DMS 273 (cell line): ENCODE data around the gene JAKMIP1.
"Not testable (repeated sequence)": the region's sequence is repeated elsewhere in the genome, so short reads cannot be mapped to it uniquely, and the experiment has no call there.

ENCODE experiments used
- DNase-seq: peaks from one replicate; lab custom pipeline; 2025; ENCODE audit not compliant: unreplicated experiment; lab: John Stamatoyannopoulos, UW

Gene JAKMIP1

GRCh38 chr4:6150046-6150735 is 50.2 kb downstream of the JAKMIP1 start:
- DNase-seq: no peak

GRCh38 chr4:6148506-6149205 is 51.7 kb downstream of the JAKMIP1 start:
- DNase-seq: no peak

DNA sequence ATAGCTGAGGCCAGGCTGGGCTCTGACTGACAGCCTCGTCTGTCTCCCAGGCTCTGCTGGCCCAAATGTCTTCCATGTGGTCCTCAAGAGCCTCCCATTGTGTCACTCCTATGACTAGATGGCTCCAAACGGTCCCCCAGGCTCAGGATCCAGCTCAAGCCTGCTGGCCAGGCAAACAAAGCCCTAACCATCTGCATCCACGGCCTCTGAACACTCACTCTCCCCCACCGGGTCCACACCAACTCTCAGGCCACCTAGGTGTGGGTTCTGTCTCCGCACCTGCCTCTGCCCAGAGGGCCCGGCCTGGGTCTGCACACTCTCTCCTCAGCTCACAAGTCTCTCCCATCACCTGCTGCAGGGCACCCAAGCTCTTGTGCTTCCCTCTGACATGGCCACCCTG is 52.9 kb downstream of the JAKMIP1 start:
- no peak for DNase-seq

GRCh38 chr4:6143603-6144181 is 56.7 kb downstream of the JAKMIP1 start:
- DNase-seq: no peak

DNA sequence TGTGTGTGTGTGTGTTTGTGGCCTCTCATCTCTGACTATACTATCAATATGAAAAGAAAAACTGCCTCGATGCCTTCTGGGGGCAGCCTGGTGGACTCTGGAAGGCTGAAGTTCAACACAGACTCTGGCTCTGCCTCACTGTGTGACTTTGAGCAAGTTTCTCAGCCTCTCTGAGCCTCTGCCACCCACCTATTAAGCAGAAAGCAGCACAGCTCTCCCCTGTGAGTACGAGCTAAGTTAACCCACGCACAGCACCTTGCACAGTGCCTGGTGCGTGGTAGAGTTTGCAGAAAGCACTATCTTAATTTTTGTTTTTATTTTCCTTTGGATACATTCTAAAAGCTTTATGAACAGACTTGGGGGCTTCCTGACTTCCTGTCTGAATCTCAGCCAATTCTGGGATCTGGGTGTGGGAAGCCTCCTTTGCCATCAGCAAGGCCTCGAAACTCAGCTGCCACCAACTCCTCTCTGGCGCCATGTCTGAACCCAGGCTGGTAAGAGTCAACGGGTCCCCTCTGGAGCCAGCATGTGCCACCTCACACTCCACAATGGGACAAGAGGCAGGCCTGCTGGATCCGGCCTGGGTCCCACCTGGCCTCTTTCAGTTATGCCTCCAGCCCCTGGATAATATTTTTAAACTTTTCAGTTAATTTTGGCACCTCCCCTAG is 57.3 kb downstream of the JAKMIP1 start:
- no peak for DNase-seq

- DNase-seq: no peak
Measured at GRCh38 chr4:6142511-6142910, 57.8 kb downstream of the JAKMIP1 start.

DNA sequence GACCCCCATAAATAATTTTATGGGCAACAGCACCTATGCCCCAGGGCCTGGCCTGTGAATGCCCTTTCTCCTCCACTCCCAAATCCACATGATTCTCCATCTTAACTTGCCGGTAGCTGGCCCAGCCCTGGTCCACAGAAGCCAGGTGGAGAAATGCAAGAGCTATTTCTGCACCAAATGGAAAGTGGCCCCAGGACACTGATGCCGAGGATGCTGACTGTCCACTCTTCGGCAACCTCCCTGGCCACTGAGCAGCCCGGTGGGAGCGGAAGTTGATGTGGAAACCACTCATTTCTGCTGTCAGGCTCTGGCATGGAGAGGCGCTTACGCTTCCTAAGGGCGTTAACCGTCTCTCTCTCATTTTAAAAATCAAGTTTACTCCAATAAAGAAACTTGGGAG is 58.8 kb downstream of the JAKMIP1 start:
- no peak for DNase-seq

DNA sequence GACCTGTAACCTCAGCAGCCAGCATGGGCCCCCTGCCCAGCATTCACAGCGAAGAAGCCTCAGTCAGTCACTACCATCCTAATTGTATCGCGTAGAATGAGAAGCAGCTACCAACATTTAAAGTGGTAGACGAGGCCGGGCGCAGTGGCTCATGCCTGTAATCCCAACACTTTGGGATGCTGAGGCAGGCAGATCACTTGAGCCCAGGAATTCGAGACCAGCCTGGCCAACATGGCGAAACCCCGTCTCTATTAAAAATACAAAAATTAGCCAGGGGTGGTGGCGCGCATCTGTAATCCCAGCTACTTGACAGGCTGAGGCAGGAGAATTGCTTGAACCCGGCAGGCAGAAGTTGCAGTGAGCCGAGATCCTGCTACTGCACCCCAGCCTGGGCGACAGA is 59.3 kb downstream of the JAKMIP1 start:
- DNase-seq: not testable (repeated sequence)

DNA sequence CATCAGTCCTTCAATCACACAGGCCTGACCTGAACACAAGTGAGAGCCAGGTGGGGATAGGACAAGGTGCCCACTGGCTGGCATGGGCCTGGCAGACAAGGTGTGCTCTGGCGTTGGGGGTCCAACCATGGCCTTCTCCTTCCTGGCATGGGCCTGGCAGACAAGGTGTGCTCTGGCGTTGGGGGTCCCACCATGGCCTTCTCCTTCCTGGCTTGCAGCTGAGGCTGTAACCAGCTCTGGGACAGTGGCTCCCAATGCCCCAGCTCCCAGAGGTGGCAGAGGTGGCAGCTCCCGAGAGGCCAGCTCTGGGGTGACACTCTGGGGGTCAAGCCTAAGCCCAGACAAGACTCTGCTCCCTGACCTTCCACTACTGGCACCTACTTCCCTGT is 62.6 kb downstream of the JAKMIP1 start:
- DNase-seq: no peak

DNA sequence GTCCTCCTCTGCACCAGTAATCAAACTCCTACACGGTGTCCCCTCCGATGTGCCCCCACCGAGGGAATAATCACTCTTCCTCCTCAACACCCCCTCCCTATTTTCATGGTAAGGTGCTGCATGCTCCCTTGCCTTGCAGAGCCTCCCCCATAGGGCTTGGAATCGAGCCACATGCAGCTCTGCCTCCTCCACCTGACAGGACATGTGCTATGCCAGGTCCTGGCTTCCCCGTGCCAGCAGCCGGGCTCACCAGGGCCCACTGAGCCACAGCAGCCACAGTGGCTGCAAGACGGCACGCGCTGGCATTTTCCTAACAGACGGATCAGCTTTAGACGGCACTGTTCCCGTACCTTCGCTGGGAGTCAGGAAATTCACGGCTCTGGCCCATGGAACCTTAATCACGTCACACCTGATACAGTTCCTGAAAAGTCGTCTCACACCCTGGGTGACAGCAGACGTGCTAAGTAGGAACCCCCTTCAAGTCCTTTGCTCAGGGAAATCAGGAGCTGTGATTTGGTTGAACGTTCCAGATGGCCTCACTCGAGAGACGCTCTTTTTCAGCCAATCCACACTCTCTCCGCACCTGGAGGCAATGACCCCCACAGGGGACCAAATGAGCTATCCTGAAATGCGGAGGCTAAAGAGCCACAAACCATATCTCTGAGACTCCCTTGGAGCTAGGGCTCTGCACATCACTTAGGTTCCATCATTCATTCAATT is 63.2 kb downstream of the JAKMIP1 start:
- DNase-seq: no peak

- peak; percentile 35 for DNase-seq
Measured at GRCh38 chr4:6134612-6135220, 65.6 kb downstream of the JAKMIP1 start.

- no peak for DNase-seq
Measured at GRCh38 chr4:6132716-6133115, 67.6 kb downstream of the JAKMIP1 start.

DNA sequence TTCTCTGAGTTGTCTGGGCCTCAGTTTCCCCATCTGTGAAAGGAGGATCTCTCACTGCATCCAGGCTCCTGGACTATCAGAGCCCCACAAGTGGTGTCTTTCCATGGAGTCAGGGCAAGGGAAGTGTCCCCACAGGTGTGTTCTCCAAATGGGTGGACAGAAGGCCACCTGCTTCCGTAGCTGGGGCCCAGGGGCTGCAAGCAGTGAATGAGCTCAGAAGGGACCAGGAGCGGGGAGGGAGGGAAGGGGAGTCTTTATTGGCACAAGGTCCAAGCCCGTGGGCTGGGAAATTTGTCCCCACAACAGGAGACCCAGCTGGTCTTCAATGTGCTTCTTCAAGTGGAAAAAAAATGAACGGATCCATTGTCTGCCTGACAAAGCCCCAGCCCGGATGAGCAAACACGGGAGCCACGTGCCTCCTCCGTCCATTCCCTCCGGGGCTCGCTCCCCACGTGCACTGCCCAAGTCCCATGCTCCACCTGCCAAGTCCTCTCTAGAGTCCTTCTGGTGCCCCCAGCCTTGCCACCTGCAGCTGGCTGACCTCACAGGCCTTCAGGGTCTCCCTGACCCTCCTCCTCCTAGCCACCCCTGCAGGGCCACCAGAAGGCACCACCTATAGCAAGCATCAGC is 72.0 kb downstream of the JAKMIP1 start:
- no peak for DNase-seq

GRCh38 chr4:6126971-6127745 is 73.2 kb downstream of the JAKMIP1 start:
- DNase-seq: peak; percentile 2

- no peak for DNase-seq
Measured at GRCh38 chr4:6125103-6125651, 75.2 kb downstream of the JAKMIP1 start.

- no peak for DNase-seq
Measured at GRCh38 chr4:6124386-6125102, 75.8 kb downstream of the JAKMIP1 start.

GRCh38 chr4:6123976-6124375 is 76.4 kb downstream of the JAKMIP1 start:
- DNase-seq: no peak

DNA sequence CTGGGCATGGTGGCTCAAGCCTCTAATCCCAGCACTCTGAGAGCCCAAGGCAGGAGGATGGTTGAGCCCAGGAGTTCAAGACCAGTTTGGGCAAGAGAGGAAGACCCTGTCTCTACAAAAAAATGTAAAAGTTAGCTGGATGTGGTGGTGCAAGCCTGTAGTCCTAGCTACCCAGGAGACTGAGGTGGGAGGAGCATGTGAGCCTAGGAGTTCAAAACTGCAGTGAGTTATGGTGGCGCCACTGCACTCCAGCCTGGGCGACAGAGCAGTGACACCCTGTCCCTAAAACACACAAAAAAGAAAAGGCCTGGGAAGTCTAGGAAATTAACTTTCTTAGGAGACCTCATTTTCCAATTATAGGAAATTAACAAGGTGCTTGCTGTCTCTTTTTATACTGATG is 76.8 kb downstream of the JAKMIP1 start:
- no peak for DNase-seq

- DNase-seq: no peak
Measured at GRCh38 chr4:6123116-6123515, 77.2 kb downstream of the JAKMIP1 start.
